Measurements from ENCODE around the gene PLIN5. TPM values are rescaled to one million over a fixed set of nuclear protein-coding genes. Genes with fewer than 3 reads are reported as not detected.
"Not testable (repeated sequence)": the region's sequence is repeated elsewhere in the genome, so short reads cannot be mapped to it uniquely, and the experiment has no call there.

Gene PLIN5
- total and polyA plus RNA-seq, 10 of the 15 experiments (the other 5 are each of a cell fraction or from before 2014, with no cell fraction given): 0.15 to 0.33 TPM; not detected in 8

DNA sequence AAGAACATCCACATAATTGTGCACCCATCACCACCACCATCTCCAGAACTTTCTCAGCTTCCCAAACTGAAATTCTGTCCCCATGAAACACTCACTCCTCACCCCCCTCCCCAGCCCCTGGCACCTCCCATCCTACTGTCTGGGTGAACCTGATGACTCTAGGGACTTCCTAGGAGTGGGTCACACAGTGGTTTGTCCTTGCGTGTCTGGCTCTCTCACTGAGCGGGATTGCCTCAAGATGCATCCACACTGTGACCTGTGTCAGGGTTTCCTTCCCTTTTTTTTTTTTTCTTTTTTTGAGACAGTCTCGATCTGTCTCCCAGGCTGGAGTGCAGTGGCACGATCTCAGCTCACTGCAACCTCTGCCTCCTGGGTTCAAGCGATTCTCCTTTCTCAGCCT, 28.5 kb upstream of the PLIN5 start:
- WGBS (ENCODE audit: insufficient coverage, insufficient replicate concordance, low lambda C conversion rate, missing lambda C conversion rate): 29% methylated on average over 4 of the region's 5 CpGs
- H3K27me3 ChIP-seq (replicated peaks in 1 of 2; ENCODE audit: control insufficient read depth in 2 of 2, insufficient read depth in 2 of 2, low read length in 1 of 2); BruUV-seq (replicated peaks); H3K27ac ChIP-seq (ENCODE audit: control insufficient read depth, insufficient read depth); intact Hi-C loops (cut with micrococcal nuclease; ENCODE audit: unreplicated experiment); FAIRE-seq; H3K36me3 ChIP-seq (ENCODE audit: control insufficient read depth in 2 of 2, insufficient read depth in 2 of 2, low read length in 1 of 2); H4K20me1 ChIP-seq (ENCODE audit: control insufficient read depth, insufficient read depth); H3K4me3 ChIP-seq; ATAC-seq; H3K79me2 ChIP-seq (ENCODE audit: control insufficient read depth, insufficient read depth, low read length); H3K4me1 ChIP-seq (ENCODE audit: control insufficient read depth, insufficient read depth, low read length); H3K9me3 ChIP-seq (replicated peaks; ENCODE audit: control insufficient read depth, insufficient read depth, low read length); DNase-seq (ENCODE audit: low read depth, low spot score); H2AFZ ChIP-seq (ENCODE audit: control insufficient read depth, low read depth, low read length); H3K9ac ChIP-seq (ENCODE audit: control insufficient read depth, insufficient read depth, low read length); in situ Hi-C loops (cut with MboI); RAD21 ChIA-PET (ENCODE audit: unreplicated experiment); POLR2A ChIA-PET; SMC1A ChIA-PET (ENCODE audit: uncharacterized antibody, unreplicated experiment); H3K4me2 ChIP-seq (ENCODE audit: control insufficient read depth, insufficient read depth): not testable (repeated sequence)
- CTCF ChIA-PET: interaction anchor here (0.6 kb wide), 1 partner anchor 46 kb away, joined by 3 read pairs; no protein-coding TSS in a partner anchor

DNA sequence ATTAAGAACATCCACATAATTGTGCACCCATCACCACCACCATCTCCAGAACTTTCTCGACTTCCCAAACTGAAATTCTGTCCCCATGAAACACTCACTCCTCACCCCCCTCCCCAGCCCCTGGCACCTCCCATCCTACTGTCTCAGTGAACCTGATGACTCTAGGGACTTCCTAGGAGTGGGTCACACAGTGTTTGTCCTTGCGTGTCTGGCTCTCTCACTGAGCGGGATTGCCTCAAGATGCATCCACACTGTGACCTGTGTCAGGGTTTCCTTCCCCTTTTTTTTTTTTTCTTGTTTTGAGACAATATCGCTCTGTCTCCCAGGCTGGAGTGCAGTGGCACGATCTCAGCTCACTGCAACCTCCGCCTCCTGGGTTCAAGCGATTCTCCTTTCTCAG, 27.1 kb upstream of the PLIN5 start:
- H3K4me1 ChIP-seq (ENCODE audit: control insufficient read depth, insufficient read depth, low read length); SMC1A ChIA-PET (ENCODE audit: uncharacterized antibody, unreplicated experiment); RAD21 ChIA-PET (ENCODE audit: unreplicated experiment); H3K36me3 ChIP-seq (ENCODE audit: control insufficient read depth in 2 of 2, insufficient read depth in 2 of 2, low read length in 1 of 2); H4K20me1 ChIP-seq (ENCODE audit: control insufficient read depth, insufficient read depth); H2AFZ ChIP-seq (ENCODE audit: control insufficient read depth, low read depth, low read length); H3K4me3 ChIP-seq; POLR2A ChIA-PET; CTCF ChIA-PET; H3K27me3 ChIP-seq (replicated peaks in 1 of 2; ENCODE audit: control insufficient read depth in 2 of 2, insufficient read depth in 2 of 2, low read length in 1 of 2); H3K9me3 ChIP-seq (replicated peaks; ENCODE audit: control insufficient read depth, insufficient read depth, low read length); intact Hi-C loops (cut with micrococcal nuclease; ENCODE audit: unreplicated experiment); BruUV-seq (replicated peaks); H3K9ac ChIP-seq (ENCODE audit: control insufficient read depth, insufficient read depth, low read length); H3K27ac ChIP-seq (ENCODE audit: control insufficient read depth, insufficient read depth); FAIRE-seq; H3K4me2 ChIP-seq (ENCODE audit: control insufficient read depth, insufficient read depth); H3K79me2 ChIP-seq (ENCODE audit: control insufficient read depth, insufficient read depth, low read length); in situ Hi-C loops (cut with MboI); DNase-seq (ENCODE audit: low read depth, low spot score); ATAC-seq: not testable (repeated sequence)
- 3% methylated on average over 5 of the region's 7 CpGs for WGBS (ENCODE audit: insufficient coverage, insufficient replicate concordance, low lambda C conversion rate, missing lambda C conversion rate)

DNA sequence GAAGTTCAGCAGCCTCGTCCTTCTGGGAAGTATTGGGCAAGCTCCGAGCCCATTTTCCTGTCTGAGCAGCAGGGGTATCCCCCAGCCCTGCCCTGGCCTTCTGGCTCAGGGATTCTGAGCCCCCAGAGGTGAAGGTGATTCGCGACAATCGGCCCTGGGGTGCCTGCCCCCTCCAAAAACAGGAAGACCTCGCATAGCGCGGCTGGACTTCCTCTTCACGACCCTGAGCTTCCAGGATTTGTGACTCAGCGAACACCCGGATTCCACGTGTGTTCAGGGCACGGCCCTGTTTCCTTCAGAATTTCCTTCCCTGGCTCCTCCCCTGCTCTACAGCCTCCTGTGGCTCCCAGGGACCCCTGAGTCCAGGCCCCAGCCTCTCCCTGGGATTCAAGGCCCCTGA, 24.5 kb upstream of the PLIN5 start, which contains the start of gene SEMA6B:
TSS of gene SEMA6B (minus strand) at position 116 of the 400 bp plus-strand sequence. CDS start 1,227 bp downstream, outside the sequence.
- Histone ChIP-seq H3K4me2 (ENCODE audit: control insufficient read depth, insufficient read depth) (no peak within 1 kb of the TSS), H3K4me1 (ENCODE audit: control insufficient read depth, insufficient read depth, low read length) (no peaks in the 10 kb centered on the region), H3K79me2 (ENCODE audit: control insufficient read depth, insufficient read depth, low read length) (no peaks in the 10 kb centered on the region), H4K20me1 (ENCODE audit: control insufficient read depth, insufficient read depth) (no peaks in the 10 kb centered on the region), H3K9me3 (replicated peaks; ENCODE audit: control insufficient read depth, insufficient read depth, low read length) (no peaks in the 10 kb centered on the region), H3K9ac (ENCODE audit: control insufficient read depth, insufficient read depth, low read length) (no peak within 1 kb of the TSS), H3K36me3 (ENCODE audit: control insufficient read depth in 2 of 2, insufficient read depth in 2 of 2, low read length in 1 of 2) (no peaks in the 10 kb centered on the region), H3K4me3 (no peak within 1 kb of the TSS), H3K27me3 (replicated peaks in 1 of 2; ENCODE audit: control insufficient read depth in 2 of 2, insufficient read depth in 2 of 2, low read length in 1 of 2) (no peaks in the 10 kb centered on the region), H3K27ac (ENCODE audit: control insufficient read depth, insufficient read depth) (no peak within 1 kb of the TSS), H2AFZ (ENCODE audit: control insufficient read depth, low read depth, low read length) (no peak within 1 kb of the TSS)
- ChIA-PET RAD21 (ENCODE audit: unreplicated experiment) (no interaction called here), CTCF (interaction anchor here (0.6 to 3.1 kb wide), 7 partner anchors 9 to 235 kb away, joined by 3 to 15 read pairs (median 4); no protein-coding TSS in a partner anchor), SMC1A (ENCODE audit: uncharacterized antibody, unreplicated experiment) (no interaction called here), POLR2A (no interaction called here)
- ATAC-seq (no peak), FAIRE-seq (no peak), DNase-seq (ENCODE audit: low read depth, low spot score) (no peak)
- BruUV-seq (replicated peaks): no TSS peak
- in situ Hi-C loops (cut with MboI): no loop called here
- intact Hi-C loops (cut with micrococcal nuclease; ENCODE audit: unreplicated experiment): no loop called here
- 11% methylated on average over 11 of the region's 13 CpGs for whole genome bisulfite sequencing (ENCODE audit: insufficient coverage, insufficient replicate concordance, low lambda C conversion rate, missing lambda C conversion rate)
- TF ChIP-seq SRF (IDR thresholded peaks at IDR 0.05; ENCODE audit: low read depth in 2 of 2, low read length in 2 of 2) (no peak), ZBED1 (IDR thresholded peaks at IDR 0.05; ENCODE audit: borderline replicate concordance) (no peak), CREM (IDR thresholded peaks at IDR 0.05; ENCODE audit: low read depth) (no peak), KAT2A (conservative IDR thresholded peaks at IDR 0.05; ENCODE audit: control insufficient read depth, low read depth, low read length) (no peak), GABPA (IDR thresholded peaks at IDR 0.05; ENCODE audit: low read depth) (no peak), SPI1 (IDR thresholded peaks at IDR 0.05; ENCODE audit: borderline replicate concordance, insufficient read depth, low read depth, low read length) (no peak)
